Measurements from ENCODE around the gene IRS2.
"Not testable (repeated sequence)": the region's sequence is repeated elsewhere in the genome, so short reads cannot be mapped to it uniquely, and the experiment has no call there.

The IRS2 gene, protein sequence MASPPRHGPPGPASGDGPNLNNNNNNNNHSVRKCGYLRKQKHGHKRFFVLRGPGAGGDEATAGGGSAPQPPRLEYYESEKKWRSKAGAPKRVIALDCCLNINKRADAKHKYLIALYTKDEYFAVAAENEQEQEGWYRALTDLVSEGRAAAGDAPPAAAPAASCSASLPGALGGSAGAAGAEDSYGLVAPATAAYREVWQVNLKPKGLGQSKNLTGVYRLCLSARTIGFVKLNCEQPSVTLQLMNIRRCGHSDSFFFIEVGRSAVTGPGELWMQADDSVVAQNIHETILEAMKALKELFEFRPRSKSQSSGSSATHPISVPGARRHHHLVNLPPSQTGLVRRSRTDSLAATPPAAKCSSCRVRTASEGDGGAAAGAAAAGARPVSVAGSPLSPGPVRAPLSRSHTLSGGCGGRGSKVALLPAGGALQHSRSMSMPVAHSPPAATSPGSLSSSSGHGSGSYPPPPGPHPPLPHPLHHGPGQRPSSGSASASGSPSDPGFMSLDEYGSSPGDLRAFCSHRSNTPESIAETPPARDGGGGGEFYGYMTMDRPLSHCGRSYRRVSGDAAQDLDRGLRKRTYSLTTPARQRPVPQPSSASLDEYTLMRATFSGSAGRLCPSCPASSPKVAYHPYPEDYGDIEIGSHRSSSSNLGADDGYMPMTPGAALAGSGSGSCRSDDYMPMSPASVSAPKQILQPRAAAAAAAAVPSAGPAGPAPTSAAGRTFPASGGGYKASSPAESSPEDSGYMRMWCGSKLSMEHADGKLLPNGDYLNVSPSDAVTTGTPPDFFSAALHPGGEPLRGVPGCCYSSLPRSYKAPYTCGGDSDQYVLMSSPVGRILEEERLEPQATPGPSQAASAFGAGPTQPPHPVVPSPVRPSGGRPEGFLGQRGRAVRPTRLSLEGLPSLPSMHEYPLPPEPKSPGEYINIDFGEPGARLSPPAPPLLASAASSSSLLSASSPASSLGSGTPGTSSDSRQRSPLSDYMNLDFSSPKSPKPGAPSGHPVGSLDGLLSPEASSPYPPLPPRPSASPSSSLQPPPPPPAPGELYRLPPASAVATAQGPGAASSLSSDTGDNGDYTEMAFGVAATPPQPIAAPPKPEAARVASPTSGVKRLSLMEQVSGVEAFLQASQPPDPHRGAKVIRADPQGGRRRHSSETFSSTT (N-terminal part only)

GRCh38 chr13:109786457-109787134, at the start of gene IRS2:
TSS of gene IRS2 (minus strand) at chr13:109786583. CDS start at chr13:109786053, 530 bp downstream.
- DNase-seq (ENCODE audit: low read depth in 1 of 2, low spot score in 1 of 2) = peak; percentile 82 to 84

DNA sequence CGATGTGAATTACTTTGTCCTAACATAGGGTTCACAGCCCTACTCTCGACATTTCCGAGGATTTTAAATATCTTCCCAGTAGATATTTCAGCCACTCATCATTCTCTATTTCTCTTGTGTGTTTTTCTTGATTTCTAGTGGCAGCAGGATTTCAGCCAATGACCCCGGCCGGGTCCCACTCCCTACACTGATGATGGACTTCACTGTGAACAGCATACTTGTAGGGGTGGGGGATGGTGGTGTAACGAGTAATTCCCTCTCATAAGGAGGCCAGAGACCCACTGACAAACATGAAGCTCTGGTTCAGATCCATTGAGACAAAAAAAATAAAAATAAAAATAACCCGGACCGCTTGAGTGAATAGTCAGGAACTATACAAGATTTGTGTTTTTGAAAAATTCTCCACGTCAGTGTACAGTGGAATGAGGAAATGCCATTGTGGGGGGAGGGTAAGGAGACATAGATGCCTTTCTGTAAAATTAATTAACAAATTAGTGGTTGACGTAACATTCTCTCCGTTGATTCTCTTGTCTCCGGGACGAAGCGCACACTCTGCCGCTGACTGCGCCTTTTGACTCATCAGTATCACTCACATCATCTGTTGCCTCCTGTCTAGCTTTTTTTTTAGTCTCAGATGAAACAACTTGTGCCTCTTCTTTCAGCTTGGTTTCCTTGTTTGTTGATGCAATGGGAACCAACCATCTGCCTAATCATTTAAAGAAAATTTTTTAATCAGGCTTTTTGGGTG, 48.8 kb upstream of the IRS2 start:
- DNase-seq (ENCODE audit: low read depth in 1 of 2, low spot score in 1 of 2) = no peak

DNA sequence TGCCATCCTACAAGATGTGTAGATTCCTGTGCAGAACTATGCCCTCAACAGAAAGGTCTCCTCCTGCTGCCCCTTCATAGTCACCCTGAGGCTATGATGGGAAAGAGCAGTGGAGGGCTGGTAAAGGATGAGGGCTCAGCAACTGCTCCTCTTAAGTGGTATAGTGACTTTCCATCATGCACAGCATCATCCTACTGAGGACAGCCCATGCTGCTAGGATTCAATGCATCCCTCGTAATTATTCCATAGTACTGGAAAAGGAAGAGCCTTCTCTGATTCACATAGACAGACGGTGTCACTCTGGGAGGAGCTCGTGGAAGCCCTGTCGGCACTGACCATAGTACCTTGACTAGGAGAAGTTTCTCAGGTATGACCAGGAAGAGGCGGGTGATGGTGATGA, 47.6 kb upstream of the IRS2 start:
- no peak for DNase-seq (ENCODE audit: low read depth in 1 of 2, low spot score in 1 of 2)

GRCh38 chr13:109833071-109833470, 46.7 kb upstream of the IRS2 start:
- no peak for DNase-seq (ENCODE audit: low read depth in 1 of 2, low spot score in 1 of 2)

GRCh38 chr13:109828591-109829316, 42.4 kb upstream of the IRS2 start:
- not testable (repeated sequence) for DNase-seq (ENCODE audit: low read depth in 1 of 2, low spot score in 1 of 2)

- DNase-seq (ENCODE audit: low read depth in 1 of 2, low spot score in 1 of 2) = not testable (repeated sequence)
Measured at GRCh38 chr13:109823201-109823600, 36.8 kb upstream of the IRS2 start.

DNA sequence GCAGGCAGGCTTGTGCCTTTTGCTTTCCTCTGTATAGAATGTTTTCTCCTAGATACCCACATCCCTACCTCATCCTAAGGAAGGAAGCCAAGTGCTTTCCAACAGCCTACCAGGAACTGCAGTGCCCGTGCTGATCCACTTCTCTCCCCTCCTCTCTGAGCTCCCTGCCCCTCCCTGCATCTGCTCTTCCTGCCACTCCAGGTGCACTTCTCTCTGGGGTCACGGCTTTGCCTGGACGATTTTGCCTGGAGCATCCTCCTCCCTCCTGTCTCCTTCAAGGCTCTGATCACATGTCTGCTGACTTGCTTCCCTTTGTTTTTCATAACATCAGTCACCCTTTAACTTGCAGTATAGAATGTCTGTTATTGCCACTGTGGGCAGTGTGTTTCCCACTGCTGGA, 34.7 kb upstream of the IRS2 start:
- DNase-seq (ENCODE audit: low read depth in 1 of 2, low spot score in 1 of 2) = no peak

GRCh38 chr13:109819874-109820273, 33.5 kb upstream of the IRS2 start:
- no peak for DNase-seq (ENCODE audit: low read depth in 1 of 2, low spot score in 1 of 2)

DNA sequence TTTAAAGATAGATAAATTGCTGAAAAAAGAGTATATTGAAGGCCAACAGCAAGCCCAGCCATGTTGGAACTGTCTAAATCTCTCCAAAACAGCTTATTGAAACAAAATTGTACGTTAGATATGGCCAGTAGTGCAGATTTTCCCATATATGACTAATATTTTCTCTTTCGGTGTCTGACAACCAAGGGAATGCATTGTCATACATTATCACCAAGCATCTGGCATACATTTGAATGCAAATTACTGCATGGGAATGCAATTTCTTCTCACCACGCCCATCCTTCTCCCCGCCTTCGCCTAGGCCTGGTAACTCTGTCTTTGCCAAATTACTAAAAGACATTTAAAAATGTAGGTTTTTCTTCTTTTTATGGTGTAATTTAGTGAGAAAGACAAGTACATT, 32.5 kb upstream of the IRS2 start:
- no peak for DNase-seq (ENCODE audit: low read depth in 1 of 2, low spot score in 1 of 2)

DNA sequence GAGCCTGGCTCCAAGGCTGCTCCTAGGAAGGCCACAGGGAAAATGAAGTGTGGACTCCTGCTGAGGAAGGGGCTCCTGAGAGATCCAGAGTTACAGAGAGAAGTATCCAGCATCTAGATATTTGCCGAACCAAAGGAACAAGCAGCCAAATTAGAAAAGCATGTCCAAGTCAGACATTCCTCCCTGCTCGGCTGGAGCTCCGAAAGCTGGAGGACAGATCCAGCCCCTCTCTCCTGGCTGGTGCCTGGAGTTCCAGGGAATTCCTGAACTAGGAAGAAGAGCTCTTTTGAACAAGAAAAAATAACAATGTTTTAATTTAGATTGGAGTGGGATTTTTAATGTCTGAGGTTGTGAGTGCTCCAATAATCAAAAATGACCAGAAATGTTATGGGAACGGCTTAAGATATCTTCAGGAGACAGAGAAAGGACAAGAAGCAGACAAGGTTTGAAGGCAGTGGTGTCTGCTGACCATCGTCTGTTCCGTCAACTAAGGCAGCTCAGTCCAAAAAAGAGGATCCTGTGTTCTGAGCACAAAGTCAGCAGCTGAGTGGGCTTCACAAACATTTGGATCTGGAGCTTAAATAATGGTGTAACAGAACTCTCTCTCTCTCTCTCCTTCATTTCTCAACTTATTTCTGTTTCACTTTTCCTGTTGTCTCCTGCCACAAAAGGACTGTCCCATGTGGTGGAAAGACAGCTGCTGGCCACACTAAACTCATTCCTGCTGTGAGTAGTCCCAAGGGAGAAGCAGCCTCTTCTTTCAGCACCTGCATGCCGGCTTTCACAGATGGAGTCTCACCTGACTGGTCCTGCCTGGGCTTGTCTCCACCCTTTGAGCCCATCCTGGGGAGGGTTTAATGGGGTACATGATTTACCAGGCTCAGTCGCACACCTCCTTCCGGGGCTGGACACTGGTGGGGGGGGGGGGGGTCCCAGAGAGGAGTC, 31.5 kb upstream of the IRS2 start:
- DNase-seq (ENCODE audit: low read depth in 1 of 2, low spot score in 1 of 2) = no peak

GRCh38 chr13:109816808-109817203, 30.4 kb upstream of the IRS2 start:
- DNase-seq (ENCODE audit: low read depth in 1 of 2, low spot score in 1 of 2) = no peak

DNA sequence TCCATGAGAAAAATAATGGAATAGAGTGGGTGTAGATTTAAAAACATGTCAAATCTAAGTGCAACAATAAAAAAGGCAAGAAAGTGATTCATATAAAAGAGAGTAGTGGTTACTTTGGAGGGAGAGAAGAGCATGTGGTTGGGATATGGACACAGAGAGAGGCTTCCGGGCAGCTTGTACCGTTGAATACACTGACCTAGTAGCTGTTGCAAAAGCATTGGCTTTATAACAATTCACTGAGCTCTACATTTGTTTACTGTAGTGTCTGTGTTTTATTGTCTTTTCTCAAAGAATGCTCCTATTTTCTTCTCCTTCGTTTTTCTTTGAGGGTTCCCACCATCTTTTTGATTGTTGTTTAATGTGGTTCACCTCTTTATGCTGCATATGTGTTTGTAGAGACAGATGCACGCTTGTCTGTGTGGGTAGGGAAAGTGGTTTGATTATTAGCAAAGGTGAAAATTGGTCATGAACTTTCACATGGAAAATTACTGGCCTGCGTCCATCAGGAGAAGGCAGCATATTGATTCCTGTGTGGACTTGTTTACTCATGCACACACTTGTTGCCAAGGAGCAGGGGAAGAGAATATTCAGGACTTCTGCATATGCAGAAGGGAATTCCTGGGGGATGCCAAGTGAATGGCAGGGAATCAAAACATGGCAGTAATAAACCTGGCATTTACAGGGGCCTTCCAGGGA, 29.9 kb upstream of the IRS2 start:
- DNase-seq (ENCODE audit: low read depth in 1 of 2, low spot score in 1 of 2) = no peak

GRCh38 chr13:109815651-109816050, 29.3 kb upstream of the IRS2 start:
- no peak for DNase-seq (ENCODE audit: low read depth in 1 of 2, low spot score in 1 of 2)

- DNase-seq (ENCODE audit: low read depth in 1 of 2, low spot score in 1 of 2) = no peak
Measured at GRCh38 chr13:109813663-109814062, 27.3 kb upstream of the IRS2 start.

DNA sequence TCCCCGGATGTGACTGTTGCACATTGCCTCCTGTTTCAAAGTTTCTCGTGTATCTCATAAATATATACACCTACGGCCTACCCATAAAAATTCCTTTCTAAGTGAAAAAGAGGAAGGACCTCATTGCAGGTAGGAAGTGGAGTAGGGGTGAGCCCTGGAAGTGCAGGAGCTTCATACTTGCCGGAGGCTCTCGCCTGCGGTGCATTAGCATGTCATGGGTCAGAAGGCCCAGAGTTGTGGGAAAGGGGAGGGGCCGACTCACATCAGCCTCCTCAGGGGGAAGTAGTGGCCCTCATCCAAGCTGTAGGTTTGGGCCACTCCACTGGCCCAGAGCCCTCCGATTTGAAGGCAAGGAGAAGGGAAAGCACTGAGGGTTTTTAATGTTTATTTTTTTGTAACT, 26.0 kb upstream of the IRS2 start:
- DNase-seq (ENCODE audit: low read depth in 1 of 2, low spot score in 1 of 2) = no peak

- no peak for DNase-seq (ENCODE audit: low read depth in 1 of 2, low spot score in 1 of 2)
Measured at GRCh38 chr13:109810761-109811510, 24.6 kb upstream of the IRS2 start.

- no peak for DNase-seq (ENCODE audit: low read depth in 1 of 2, low spot score in 1 of 2)
Measured at GRCh38 chr13:109809216-109809932, 23.0 kb upstream of the IRS2 start.

All from stimulated activated CD4-positive, alpha-beta T cell treated with anti-CD3 and anti-CD28 coated beads, Interleukin-15, amount 100 ng/mL, for 1 hour (primary cell).